ENCODE results near the gene CISD3.

CISD3 gene

GRCh38 chr17:38779965-38780752 is 50.0 kb downstream of the CISD3 start:
- no peak for DNase-seq (ENCODE audit: low read depth)

- DNase-seq (ENCODE audit: low read depth), result no peak
Observed at GRCh38 chr17:38783227-38783626, 53.1 kb downstream of the CISD3 start.

All from GM04503 (cell line).